SK-N-MC (cell line): ENCODE measurements around the gene C5AR2.

Experiments
- DNase-seq: peaks from one replicate; pipeline ENCODE4 v3.0.0-alpha.2; 2011; ENCODE audit warnings: low read depth, low spot score
- H3K27ac ChIP-seq: fragments of 200-600 bp; sonication (generic); 2 replicates; pipeline ENCODE4 v1.5.1; 2016; ENCODE audit warnings: mixed run types
- H3K36me3 ChIP-seq: fragments of 200-600 bp; sonication (generic); 2 replicates; pipeline ENCODE4 v1.6.1; 2017; ENCODE audit warnings: antibody characterized with exemption, low read length, mixed read lengths; ENCODE audit not compliant: insufficient read depth
- H3K4me3 ChIP-seq: fragments of 200-600 bp; sonication (generic); 2 replicates; pipeline ENCODE4 v1.5.1; 2016
- H3K9ac ChIP-seq: fragments of 200-600 bp; sonication (generic); 2 replicates; pipeline ENCODE4 v1.8.0; 2017; ENCODE audit warnings: mixed run types, mixed read lengths; ENCODE audit not compliant: insufficient read length
- H3K9me3 ChIP-seq: fragments of 200-600 bp; sonication (generic); 2 replicates; pipeline ENCODE4 v1.6.1; 2017; ENCODE audit warnings: low read depth, mild to moderate bottlenecking, antibody characterized with exemption, low read length, moderate library complexity, mixed read lengths
- EZH2 ChIP-seq: fragments of 200-600 bp; sonication (generic); IDR thresholded peaks from one replicate; pipeline ENCODE4 v1.6.1; 2017; ENCODE audit warnings: antibody characterized with exemption
- FOXP2 ChIP-seq: optimal IDR thresholded peaks from 2 replicates; pipeline ENCODE3; 2011; ENCODE audit warnings: mild to moderate bottlenecking, moderate library complexity; ENCODE audit not compliant: insufficient read depth; ENCODE audit errors: extremely low read length, control extremely low read depth
- POLR2AphosphoS5 ChIP-seq: IDR thresholded peaks from 2 replicates; pipeline ENCODE4 v1.6.1; 2012; ENCODE audit warnings: mild to moderate bottlenecking, low read depth, low read length, borderline replicate concordance

The C5AR2 gene

DNA sequence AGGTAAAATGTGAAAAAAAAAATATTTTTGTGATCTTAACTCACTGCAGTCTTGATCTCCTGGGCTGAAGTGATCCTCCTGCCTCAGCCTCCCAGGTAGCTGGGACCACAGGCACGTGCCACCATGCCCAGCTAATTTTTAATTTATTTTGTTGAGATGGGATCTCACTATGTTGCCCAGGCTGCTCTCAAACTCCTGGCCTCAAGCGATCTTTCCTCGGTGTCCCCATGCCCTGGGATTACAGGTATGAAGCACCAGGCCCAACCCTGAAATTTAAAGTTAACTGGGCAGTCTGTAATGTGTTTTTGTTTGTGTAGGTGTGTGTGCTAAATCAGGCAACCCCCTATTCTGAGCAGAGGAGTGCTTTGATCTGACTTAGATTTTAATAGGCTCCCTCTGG lies 25.7 kb upstream of the C5AR2 start:
- DNase-seq, result no peak
- no peaks in the 10 kb centered on the region for H3K36me3 ChIP-seq
- TF ChIP-seq POLR2AphosphoS5 (no peak), FOXP2 (no peak), EZH2 (no peak)
- no peak overlapping the region for H3K27ac ChIP-seq
- no peak overlapping the region for H3K9ac ChIP-seq
- no peak overlapping the region for H3K4me3 ChIP-seq
- H3K9me3 ChIP-seq, result no peaks in the 10 kb centered on the region

DNA sequence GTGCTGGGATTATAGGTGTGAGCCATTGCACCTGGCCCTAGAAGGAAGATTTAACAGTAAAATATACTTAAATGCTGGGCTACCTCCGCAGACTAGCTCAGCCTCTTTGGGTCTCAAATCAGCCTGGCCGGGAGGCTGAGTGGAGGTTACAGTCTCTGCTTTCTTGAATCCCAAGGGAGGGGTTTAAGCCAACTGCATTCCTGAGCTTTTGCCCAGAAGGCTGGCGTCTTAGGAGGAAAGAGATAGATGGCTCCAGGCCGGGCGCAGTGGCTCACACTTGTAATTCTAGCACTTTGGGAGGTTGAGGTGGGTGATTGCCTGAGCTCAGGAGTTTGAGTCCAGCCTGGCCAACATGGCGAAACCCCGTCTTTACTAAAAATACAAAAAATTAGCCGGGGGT lies 22.9 kb upstream of the C5AR2 start:
- Histone ChIP-seq H3K9me3 (no peaks in the 10 kb centered on the region), H3K9ac (no peak overlapping the region), H3K36me3 (no peaks in the 10 kb centered on the region), H3K27ac (no peak overlapping the region), H3K4me3 (no peak overlapping the region)
- TF ChIP-seq EZH2 (no peak), POLR2AphosphoS5 (no peak), FOXP2 (no peak)
- no peak for DNase-seq

DNA sequence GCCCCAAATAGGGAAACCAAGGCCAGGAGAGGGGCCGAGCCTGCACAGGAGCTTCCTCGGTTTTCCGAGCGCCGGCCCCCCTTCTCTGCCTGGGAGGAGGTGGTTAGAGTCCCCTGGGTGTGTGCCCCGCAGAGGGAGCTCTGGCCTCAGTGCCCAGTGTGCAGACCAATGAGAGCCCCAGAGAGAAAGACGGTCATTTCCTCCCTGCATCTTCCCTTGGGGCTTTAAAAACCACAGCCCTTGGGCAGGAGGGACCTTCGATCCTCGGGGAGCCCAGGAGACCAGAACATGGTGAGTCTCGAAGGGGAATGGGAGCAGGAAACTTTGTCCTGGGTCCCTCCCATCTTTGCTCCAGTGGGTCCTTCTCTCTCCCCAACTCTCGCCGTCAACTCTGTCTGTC lies 22.4 kb upstream of the C5AR2 start, which contains the start of gene C5AR1:
Gene C5AR1 (plus strand): TSS at position 254 of the 400 bp plus-strand sequence. CDS start 35 bp downstream, at position 289.
- H3K4me3 ChIP-seq, result no peak within 1 kb of the TSS
- H3K27ac ChIP-seq, result no peak within 1 kb of the TSS
- H3K9ac ChIP-seq, result no peak within 1 kb of the TSS

DNA sequence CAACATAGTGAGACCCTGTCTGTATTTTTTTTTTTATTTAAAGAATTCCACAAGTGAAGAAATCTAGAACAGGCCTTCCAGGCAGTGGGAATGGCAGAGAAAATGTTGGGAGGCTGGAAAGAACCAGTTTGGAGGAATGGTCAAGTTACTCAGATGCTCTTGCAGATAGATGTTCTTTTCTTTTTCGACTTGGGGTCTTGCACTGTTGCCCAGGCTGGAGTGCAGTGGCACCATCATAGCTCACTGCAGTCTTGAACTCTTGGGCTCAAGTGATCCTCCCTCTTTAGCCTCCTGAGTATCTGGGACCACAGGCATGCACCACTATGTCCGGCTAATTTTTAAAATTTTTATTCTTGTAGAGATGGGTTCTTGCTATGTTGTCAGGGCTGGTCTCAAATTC lies 21.7 kb upstream of the C5AR2 start:
- Histone ChIP-seq H3K9me3 (no peaks in the 10 kb centered on the region), H3K36me3 (no peaks in the 10 kb centered on the region), H3K9ac (no peak overlapping the region), H3K4me3 (no peak overlapping the region), H3K27ac (no peak overlapping the region)
- no peak for DNase-seq
- no peak for TF ChIP-seq EZH2
- no peak for TF ChIP-seq FOXP2
- no peak for TF ChIP-seq POLR2AphosphoS5

More for the DNA sequence above, 22.4 kb upstream of the C5AR2 start, which contains the start of gene C5AR1:
- DNase-seq, result no peak
- Histone ChIP-seq H3K9me3 (no peaks in the 10 kb centered on the region), H3K36me3 (no peaks in the 10 kb centered on the region)
- TF ChIP-seq POLR2AphosphoS5, result no peak
- no peak for TF ChIP-seq FOXP2
- TF ChIP-seq EZH2, result no peak

DNA sequence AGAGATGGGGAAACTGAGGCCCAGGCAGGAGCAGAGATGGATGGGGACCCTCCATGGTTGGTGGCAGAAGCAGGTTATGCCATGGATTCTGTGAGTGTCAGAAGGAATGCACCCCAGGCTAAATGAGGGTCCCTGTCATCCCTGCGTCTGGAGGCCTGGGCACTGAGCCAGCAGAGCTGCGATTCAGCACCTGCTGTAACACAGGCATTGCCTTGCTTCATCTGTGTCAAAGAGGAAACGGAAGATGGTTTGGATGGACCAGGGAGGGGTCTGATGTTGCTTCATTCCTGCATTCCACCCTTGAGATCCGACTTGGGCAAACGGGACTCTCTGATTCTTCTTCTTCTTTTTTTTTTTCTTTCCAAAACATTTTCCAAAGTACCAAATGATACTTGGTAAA lies 21.2 kb upstream of the C5AR2 start:
- Histone ChIP-seq H3K9ac (no peak overlapping the region), H3K9me3 (no peaks in the 10 kb centered on the region), H3K36me3 (no peaks in the 10 kb centered on the region), H3K4me3 (no peak overlapping the region), H3K27ac (no peak overlapping the region)
- DNase-seq, result no peak
- no peak for TF ChIP-seq EZH2

DNA sequence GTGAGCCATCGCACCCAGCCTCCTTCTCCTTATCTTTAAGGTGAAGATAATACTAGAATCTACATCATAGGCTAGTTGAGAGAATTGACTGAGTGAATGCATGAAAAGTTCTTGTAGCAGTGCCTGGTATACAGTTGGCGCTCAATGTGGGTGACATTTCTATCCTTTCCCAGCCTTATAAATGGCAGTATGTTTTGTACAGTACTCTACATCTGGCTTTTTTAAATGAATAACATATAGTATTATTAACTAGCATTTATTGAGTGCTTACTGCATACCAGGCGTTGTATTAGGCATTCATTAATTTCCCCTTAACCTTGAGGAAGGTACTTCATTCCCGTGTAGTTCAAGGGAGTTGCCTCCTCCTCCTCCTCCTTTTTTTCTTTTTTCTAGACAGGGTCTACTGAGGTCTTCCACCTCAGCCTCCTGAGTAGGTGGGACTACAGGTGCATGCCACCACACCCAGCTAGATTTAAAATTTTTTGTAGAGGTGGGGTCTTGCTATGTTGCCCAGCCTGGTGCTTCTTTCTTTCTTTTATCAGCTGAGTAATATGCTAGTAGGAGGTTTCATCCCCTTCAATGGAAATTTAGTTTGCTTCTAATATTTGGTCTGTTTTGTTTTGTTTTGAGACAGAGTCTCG lies 19.5 kb upstream of the C5AR2 start:
- Histone ChIP-seq H3K27ac (no peak overlapping the region), H3K4me3 (no peak overlapping the region), H3K9me3 (no peaks in the 10 kb centered on the region), H3K9ac (no peak overlapping the region), H3K36me3 (no peaks in the 10 kb centered on the region)
- no peak for TF ChIP-seq EZH2
- no peak for TF ChIP-seq POLR2AphosphoS5
- no peak for TF ChIP-seq FOXP2
- no peak for DNase-seq

DNA sequence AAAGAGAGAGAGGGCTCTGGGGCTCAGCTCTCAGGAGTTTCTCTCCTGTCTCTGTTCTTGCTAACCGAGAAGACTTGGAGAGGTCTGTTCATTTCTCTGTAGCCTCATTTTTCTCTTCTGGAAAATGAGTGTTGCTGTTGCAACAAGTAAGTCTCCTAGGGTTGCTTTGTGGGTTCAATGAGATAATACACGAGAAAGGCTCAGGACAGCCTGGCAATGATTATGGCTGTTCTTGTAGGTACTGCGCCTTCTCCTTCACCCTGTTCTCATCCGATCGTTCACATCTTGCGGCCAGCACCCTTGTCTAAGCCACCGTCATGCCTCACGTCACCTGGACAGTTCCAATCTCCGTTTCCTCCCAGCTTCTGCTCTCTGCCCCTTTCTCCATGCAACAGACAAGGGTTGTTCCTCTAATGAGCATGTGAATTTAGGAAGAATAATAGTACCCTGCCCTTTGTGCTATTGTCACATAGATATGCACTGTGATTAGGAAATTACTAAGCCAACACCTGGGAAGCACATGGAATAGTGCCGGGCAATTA lies 18.1 kb upstream of the C5AR2 start:
- no peak overlapping the region for H3K9ac ChIP-seq
- DNase-seq, result no peak
- no peak for TF ChIP-seq POLR2AphosphoS5
- no peak for TF ChIP-seq EZH2
- TF ChIP-seq FOXP2, result no peak
- H3K9me3 ChIP-seq, result no peaks in the 10 kb centered on the region
- H3K4me3 ChIP-seq, result no peak overlapping the region
- H3K36me3 ChIP-seq, result no peaks in the 10 kb centered on the region
- H3K27ac ChIP-seq, result no peak overlapping the region

DNA sequence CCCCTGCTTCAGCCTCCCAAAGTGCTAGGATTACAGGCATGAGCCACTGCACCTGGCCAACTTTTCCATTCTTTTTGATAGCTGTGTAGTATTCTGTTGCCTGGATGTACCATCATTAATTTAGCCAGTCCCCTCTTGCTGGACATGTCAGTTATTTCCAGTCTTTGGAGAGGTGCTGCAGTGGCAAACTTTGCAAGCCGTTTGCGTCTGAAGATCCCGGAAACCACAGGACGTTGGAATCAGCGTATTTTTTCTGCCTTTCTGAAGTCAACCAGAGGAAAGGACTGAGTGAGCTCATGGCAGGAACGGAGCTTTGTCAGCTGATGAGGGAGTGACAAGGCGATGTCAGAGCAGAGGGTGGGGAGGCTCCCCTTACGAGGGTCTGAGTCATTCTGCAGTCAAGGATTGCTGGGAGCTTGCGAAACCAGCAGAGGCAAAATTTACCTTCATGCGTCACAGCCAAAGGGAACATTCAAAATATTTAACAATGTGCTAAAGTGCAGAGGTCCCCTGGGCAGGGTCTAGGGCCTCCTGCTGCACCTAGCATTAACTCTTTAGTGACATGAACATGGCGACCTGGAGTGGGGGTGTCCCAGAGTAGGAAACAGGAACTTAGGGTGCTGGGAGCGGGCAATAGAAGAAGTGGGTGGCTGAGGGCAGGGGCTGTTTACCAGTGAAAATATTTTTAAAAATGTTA lies 16.7 kb upstream of the C5AR2 start:
- H3K4me3 ChIP-seq, result no peak overlapping the region
- H3K36me3 ChIP-seq, result no peaks in the 10 kb centered on the region
- H3K27ac ChIP-seq, result no peak overlapping the region
- no peak overlapping the region for H3K9ac ChIP-seq
- H3K9me3 ChIP-seq, result no peaks in the 10 kb centered on the region
- TF ChIP-seq POLR2AphosphoS5 (no peak), EZH2 (no peak), FOXP2 (no peak)
- DNase-seq, result no peak
